Testis (tissue), 3 donors: ENCODE measurements around the gene LRRC15. TPM values are rescaled to one million over a fixed set of nuclear protein-coding genes. Genes with fewer than 3 reads are reported as not detected.
A peak's percentile ranks its signal among the peaks of the same experiment; 100 is the strongest.

Experiments
- DNase-seq: peaks from one replicate; pipeline ENCODE4 v3.0.0-alpha.2; 2019
- H3K27ac ChIP-seq, 2 donors: fragments of 200-600 bp; sonication (generic); one replicate each; pipeline ENCODE4 v1.5.1; 2019
- H3K27me3 ChIP-seq: fragments of 200-600 bp; sonication (generic); one replicate; pipeline ENCODE4 v1.5.1; 2019
- H3K36me3 ChIP-seq: fragments of 200-600 bp; sonication (generic); one replicate; pipeline ENCODE4 v1.5.1; 2017; ENCODE audit warnings: low read depth; ENCODE audit errors: missing control alignments
- H3K4me1 ChIP-seq: fragments of 200-600 bp; sonication (generic); one replicate; pipeline ENCODE4 v1.5.1; 2019
- H3K4me3 ChIP-seq, 2 donors: fragments of 200-600 bp; sonication (generic); one replicate each; pipeline ENCODE4 v1.5.1; 2017 to 2019
- H3K9me3 ChIP-seq: fragments of 200-600 bp; sonication (generic); one replicate; pipeline ENCODE4 v1.5.1; 2017
- CTCF ChIP-seq, 3 experiments: fragments of 450-650 bp in 2 of 3; fragments of 200-600 bp in 1 of 3; sonication (generic) in 1 of 3; IDR thresholded peaks; one replicate each; pipeline ENCODE4 v1.5.1; 2016 to 2019; ENCODE audit warnings: antibody characterized with exemption in 3 of 3, mild to moderate bottlenecking in 2 of 3, moderate library complexity in 1 of 3
- POLR2A ChIP-seq: fragments of 450-650 bp; IDR thresholded peaks from one replicate; pipeline ENCODE4 v1.6.1; 2017; ENCODE audit warnings: antibody characterized with exemption, mild to moderate bottlenecking, moderate library complexity
- WGBS, 2 donors: methylation state at CpG; one replicate each; pipeline ENCODE4 v1.1.5; 2018; 5-methylcytosine and 5-hydroxymethylcytosine counted together
- intact Hi-C: fragments of 100-400 bp; cut with DNase I; formaldehyde crosslinking; loops from one replicate; pipeline ENCODE4 v1.15.1; 2023; ENCODE audit warnings: low total_unique reads
- polyA plus RNA-seq: library from polyadenylated mRNA; stranded (reverse); fragments of 350-450 nt; fragmentation: Illumina TruSeq; extraction: RNeasy Lipid Tissue Mini Kit (QIAGEN cat#74804); gene quantifications from one replicate; pipeline ENCODE4 v1.2.3, GENCODE V29; 2014; ENCODE audit warnings: low read depth, low replicate concordance; ENCODE audit not compliant: insufficient read depth
- total RNA-seq, 2 donors: library from RNA; depleted of rRNA; stranded (reverse); fragments of >200 nt; gene quantifications; one replicate each; pipeline ENCODE4 v1.2.3, GENCODE V29; 2016

Gene LRRC15
- total and polyA plus RNA-seq, 3 donors from 2014 or later = 0.06 to 0.75 TPM; not detected in 1

DNA sequence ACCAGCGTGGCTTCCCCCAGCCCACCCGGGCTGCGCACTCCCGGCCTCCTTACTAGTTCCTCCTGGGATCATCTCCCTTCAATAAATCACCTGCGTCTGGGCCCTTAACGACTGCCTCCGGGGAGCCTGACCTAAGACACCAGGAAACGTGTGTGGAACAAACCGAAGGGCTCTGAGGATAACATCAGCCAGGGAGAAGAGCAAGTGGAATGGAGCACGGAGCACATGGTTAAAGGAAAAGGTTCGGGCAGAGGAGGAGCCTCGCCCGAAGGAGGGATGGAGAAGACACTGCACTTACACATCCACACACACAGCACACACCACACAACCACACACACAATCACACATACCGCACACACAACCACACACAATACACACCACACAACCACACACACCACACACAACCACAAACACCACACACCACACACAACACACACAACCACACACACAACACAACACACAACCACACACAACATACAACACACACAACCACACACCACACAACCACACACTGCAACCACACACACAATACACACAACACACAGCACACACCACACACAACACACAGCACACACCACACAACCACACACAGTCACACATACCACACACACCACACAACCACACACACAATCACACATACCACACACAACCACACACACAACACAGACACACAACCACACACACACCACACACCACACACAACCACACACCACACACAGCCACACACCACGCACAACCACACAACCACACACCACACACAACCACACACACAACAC, 43.2 kb downstream of the LRRC15 start:
- intact Hi-C loops = no loop called here
- no peaks in the 10 kb centered on the region for H3K36me3 ChIP-seq
- 32 to 41% methylated on average over 15 of the region's 15 CpGs for WGBS, 2 donors
- no peak overlapping the region for H3K27ac ChIP-seq
- no peaks in the 10 kb centered on the region for H3K9me3 ChIP-seq
- peaks cover 8% of the 10 kb centered on the region for H3K4me1 ChIP-seq
- no peak for DNase-seq
- H3K4me3 ChIP-seq = no peak overlapping the region
- no peaks in the 10 kb centered on the region for H3K27me3 ChIP-seq
- TF ChIP-seq POLR2A (no peak), CTCF (IDR thresholded peaks at IDR 0.05) (no peak)

DNA sequence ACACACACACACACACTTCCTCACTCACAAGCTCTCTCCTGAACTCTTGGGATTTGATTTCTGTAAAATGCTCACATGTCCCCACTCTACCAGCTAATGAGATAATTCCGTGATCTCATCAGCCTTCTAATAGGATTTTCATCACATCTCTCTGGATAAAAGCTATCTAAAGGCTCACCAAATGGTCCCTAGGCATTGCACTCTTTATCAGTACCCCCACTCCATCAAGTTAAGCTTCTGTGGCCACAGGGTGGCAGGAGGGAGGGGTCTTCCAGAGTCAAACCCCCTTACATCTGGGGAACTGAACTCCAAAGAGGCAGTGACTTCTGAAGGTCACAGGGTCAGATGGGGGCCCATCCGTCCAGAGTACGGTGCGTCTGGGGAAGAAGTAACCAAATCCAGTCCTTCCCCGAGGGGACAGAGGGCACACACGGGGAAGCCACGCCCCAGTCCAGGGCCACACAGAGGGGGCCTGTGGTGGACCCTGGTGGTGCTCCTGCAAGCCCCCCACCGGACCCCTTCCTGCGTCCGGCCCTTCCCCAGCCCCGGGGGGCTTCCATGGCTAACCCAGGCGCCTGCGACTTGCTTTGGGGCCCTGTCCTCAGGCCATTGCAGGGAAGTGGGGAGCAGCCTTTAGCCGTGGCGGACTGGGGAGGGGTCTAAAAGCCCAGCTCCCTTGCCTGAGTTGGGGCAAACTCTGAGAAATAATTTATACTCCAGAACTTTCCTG, 44.0 kb downstream of the LRRC15 start:
- Histone ChIP-seq H3K36me3 (no peaks in the 10 kb centered on the region), H3K9me3 (no peaks in the 10 kb centered on the region), H3K27ac (no peak overlapping the region), H3K4me3 (no peak overlapping the region), H3K4me1 (peaks cover 8% of the 10 kb centered on the region), H3K27me3 (no peaks in the 10 kb centered on the region)
- intact Hi-C loops = no loop called here
- DNase-seq = no peak
- no peak for TF ChIP-seq CTCF (IDR thresholded peaks at IDR 0.05)
- TF ChIP-seq POLR2A = no peak
- 38 to 52% methylated on average over 13 to 15 of the region's 15 CpGs for WGBS, 2 donors

- no peak for DNase-seq
- H3K27ac ChIP-seq = no peak overlapping the region
- H3K27me3 ChIP-seq = no peaks in the 10 kb centered on the region
- no peak overlapping the region for H3K4me3 ChIP-seq
- intact Hi-C loops = no loop called here
- H3K36me3 ChIP-seq = no peaks in the 10 kb centered on the region
- no peaks in the 10 kb centered on the region for H3K9me3 ChIP-seq
- H3K4me1 ChIP-seq = peaks cover 8% of the 10 kb centered on the region
- TF ChIP-seq CTCF (IDR thresholded peaks at IDR 0.05) = no peak
- TF ChIP-seq POLR2A = no peak
- 64 to 85% methylated on average over 3 of the region's 3 CpGs for WGBS, 2 donors
These were observed 44.7 kb downstream of the LRRC15 start for GRCh38 chr3:194324823-194325327.

DNA sequence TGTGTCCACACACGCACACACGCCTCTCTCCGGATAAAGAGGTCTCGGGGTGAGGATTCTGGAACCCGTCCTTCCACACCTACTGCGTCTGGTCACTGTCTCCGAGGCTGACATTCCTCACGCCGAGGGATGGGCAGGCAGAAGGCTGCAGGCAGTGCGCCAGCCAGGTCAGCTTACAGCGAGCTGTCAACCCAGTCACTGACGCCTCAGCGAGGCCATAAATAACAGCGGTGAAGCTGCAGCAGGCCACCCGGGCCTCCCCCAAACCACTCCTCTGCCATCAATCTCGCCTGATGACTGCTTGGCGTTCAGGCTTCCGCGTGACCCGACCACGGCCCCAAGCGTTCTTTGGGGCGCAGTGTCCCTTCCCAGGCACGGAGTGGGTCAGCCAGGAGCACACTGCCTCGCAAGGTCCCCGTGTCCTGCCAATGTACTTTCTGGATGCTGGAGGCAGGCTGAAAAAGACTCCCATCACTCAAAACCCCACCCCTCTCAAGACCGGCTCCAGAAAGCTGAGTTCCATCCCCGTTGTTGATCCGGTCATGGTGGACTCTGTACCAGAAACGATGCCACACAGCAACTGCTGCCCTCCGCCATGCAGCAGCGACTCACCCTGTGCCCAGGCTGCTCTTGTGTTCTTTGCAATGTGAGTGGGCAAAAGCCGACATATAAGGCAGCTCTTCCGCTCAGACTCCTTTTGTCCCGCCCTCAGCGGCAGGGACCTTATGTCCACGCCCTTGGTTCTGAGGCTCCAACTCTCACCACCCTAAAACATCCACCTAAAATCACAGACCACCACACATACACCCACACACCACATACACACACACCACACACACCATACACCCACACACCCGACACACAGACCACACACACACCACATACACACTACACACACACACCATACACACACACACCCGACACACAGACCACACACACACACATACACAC, 45.5 kb downstream of the LRRC15 start:
- TF ChIP-seq POLR2A = no peak
- TF ChIP-seq CTCF (IDR thresholded peaks at IDR 0.05) = no peak
- peak overlapping the region in 1 of 2 donors; percentile 17 for H3K4me3 ChIP-seq
- no peak overlapping the region for H3K27ac ChIP-seq
- no peaks in the 10 kb centered on the region for H3K36me3 ChIP-seq
- WGBS, 2 donors = 8 to 11% methylated on average over 28 to 39 of the region's 39 CpGs
- H3K27me3 ChIP-seq = no peaks in the 10 kb centered on the region
- H3K4me1 ChIP-seq = peaks cover 8% of the 10 kb centered on the region
- peak; percentile 69 for DNase-seq
- intact Hi-C loops = no loop called here
- H3K9me3 ChIP-seq = no peaks in the 10 kb centered on the region
